ENCODE measurements around the gene BMPER. TPM values are rescaled to one million over a fixed set of nuclear protein-coding genes. Genes with fewer than 3 reads are reported as not detected.

Gene BMPER
- total and polyA plus RNA-seq, 12 donors = 0.29 to 1.9 (median 0.85) TPM; not detected in 2

DNA sequence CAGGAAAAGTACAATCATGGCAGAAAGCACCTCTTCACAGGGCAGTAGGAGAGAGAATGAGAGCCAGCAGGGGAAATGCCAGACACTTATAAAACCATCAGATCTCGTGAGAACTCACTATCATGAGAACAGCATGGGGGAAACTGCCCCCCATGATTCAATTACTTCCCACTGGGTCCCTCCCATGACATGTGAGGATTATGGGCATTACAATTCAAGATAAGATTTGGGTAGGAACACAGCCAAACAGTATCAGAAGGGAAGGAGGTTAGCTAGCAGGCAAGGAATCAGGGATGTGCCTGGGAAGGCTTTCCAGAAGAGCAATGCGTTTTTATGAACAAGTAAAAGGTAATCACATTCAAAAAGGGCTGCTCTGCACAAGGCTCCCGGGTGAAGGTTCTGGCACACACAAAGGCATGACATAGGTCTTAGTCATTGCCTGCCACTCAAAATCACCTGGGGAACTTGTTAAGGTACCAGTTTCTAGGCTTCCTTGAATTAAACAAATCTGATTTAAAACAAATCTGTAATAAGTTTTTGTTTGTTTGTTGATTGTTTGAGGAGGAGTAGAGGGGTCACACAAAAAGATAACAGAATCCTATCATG is 40.9 kb downstream of the BMPER start:
- Histone ChIP-seq H3K36me3 (replicated peaks in 1 of 2) (no peaks in the 10 kb centered on the region), H3K9me3 (replicated peaks in 1 of 3) (no peaks in the 10 kb centered on the region), H3K4me3 (no peak overlapping the region), H3K27ac (no peak overlapping the region), H3K27me3 (no peaks in the 10 kb centered on the region), H3K4me1 (replicated peaks in 1 of 2) (no peaks in the 10 kb centered on the region)
- intact Hi-C loops (cut with DNase I) = no loop called here
- 58 to 75% (median 73%) methylated on average over 3 of the region's 3 CpGs for WGBS, 4 donors
- TF ChIP-seq, protein P1, sequence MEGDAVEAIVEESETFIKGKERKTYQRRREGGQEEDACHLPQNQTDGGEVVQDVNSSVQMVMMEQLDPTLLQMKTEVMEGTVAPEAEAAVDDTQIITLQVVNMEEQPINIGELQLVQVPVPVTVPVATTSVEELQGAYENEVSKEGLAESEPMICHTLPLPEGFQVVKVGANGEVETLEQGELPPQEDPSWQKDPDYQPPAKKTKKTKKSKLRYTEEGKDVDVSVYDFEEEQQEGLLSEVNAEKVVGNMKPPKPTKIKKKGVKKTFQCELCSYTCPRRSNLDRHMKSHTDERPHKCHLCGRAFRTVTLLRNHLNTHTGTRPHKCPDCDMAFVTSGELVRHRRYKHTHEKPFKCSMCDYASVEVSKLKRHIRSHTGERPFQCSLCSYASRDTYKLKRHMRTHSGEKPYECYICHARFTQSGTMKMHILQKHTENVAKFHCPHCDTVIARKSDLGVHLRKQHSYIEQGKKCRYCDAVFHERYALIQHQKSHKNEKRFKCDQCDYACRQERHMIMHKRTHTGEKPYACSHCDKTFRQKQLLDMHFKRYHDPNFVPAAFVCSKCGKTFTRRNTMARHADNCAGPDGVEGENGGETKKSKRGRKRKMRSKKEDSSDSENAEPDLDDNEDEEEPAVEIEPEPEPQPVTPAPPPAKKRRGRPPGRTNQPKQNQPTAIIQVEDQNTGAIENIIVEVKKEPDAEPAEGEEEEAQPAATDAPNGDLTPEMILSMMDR (IDR thresholded peaks at IDR 0.05) = no peak
- TF ChIP-seq POLR2A (IDR thresholded peaks at IDR 0.05) = no peak
- no peak for DNase-seq

DNA sequence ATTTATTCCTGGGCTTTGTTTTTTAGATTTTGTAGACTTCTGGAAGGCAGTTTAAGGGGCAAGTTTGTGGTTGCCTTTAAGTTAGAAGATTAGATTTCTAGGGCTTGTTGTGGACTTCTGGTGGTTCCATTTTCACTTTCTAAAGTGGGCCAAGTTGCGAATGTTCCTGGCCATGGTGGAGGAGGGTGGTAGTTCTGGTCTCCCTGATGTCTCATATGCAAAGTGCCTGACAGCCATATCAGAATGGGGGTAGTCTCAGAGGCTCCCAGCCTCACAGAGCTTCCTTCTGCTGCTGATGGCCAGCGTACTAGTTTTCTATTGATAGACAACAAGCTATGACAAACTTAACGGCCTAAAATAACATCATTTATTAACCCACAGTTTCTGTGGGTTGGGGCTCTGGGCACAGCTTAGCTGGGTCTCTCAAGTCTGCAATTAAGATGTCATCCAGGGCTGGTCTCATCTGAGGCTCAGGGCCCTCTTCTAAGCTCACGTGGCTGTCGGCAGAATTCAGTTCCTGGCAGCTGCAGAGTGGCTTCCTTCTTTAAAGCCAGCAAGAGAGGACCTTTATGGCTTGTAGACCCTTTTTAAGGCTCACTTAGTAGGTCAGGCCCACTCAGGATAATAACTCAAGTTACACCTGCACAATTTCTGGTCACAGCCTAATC is 44.8 kb downstream of the BMPER start:
- WGBS, 4 donors = 86 to 91% (median 88%) methylated on average over 5 of the region's 5 CpGs
- intact Hi-C loops (cut with DNase I) = no loop called here
- TF ChIP-seq POLR2A (IDR thresholded peaks at IDR 0.05) = no peak
- Histone ChIP-seq H3K36me3 (replicated peaks in 1 of 2) (no peaks in the 10 kb centered on the region), H3K9me3 (replicated peaks in 1 of 3) (no peaks in the 10 kb centered on the region), H3K27ac (no peak overlapping the region), H3K4me3 (no peak overlapping the region), H3K27me3 (no peaks in the 10 kb centered on the region), H3K4me1 (replicated peaks in 1 of 2) (no peaks in the 10 kb centered on the region)
- no peak for DNase-seq

DNA sequence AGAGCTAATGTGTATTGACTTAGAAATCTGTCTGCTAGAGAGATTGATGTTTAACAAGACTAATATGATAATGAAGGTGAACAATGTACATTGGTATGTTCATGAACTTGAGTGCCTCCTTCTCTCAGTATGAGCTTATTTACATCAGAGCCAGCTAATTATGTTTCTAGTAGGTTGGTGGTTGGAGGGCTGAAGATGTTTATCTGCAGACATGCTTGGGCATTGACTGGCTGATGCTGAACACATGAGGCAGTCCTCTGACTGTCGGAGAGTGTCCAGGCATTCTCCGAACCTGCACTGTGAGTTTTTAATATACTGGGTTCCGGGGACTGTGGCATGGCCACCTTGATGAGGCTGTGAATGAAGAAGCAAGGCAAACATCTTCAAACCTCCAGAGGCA is 47.5 kb downstream of the BMPER start:
- 82 to 95% (median 90%) methylated on average over 3 of the region's 3 CpGs for WGBS, 4 donors
- DNase-seq = no peak
- H3K27ac ChIP-seq = no peak overlapping the region
- H3K4me1 ChIP-seq (replicated peaks in 1 of 2) = no peaks in the 10 kb centered on the region
- no peak overlapping the region for H3K4me3 ChIP-seq
- no peak for TF ChIP-seq POLR2A (IDR thresholded peaks at IDR 0.05)
- TF ChIP-seq, protein P1 (IDR thresholded peaks at IDR 0.05) = no peak
- H3K9me3 ChIP-seq (replicated peaks in 1 of 3) = no peaks in the 10 kb centered on the region
- H3K27me3 ChIP-seq = no peaks in the 10 kb centered on the region
- no peaks in the 10 kb centered on the region for H3K36me3 ChIP-seq (replicated peaks in 1 of 2)
- intact Hi-C loops (cut with DNase I) = no loop called here

DNA sequence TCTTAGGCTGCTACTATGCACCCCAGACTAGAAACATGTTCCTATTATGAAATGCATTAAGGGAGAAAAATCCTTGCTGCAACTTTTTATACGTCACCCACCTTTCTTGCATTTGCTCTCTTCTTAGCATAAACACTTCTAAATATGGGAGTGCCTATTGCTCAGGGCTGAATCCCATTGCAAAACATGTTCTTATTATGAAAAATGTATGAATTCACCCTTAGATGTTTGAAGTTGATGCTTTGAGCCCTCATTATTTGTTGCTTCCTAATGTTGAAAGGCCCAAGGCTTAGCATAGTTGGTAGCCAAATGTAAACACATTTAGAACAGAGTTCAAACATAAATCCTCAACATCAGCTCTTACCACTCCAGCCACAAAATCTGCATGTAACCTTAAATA is 52.8 kb downstream of the BMPER start:
- TF ChIP-seq, protein P1 (IDR thresholded peaks at IDR 0.05) = no peak
- TF ChIP-seq POLR2A (IDR thresholded peaks at IDR 0.05) = no peak
- Histone ChIP-seq H3K27me3 (no peaks in the 10 kb centered on the region), H3K27ac (no peak overlapping the region), H3K36me3 (replicated peaks in 1 of 2) (no peaks in the 10 kb centered on the region), H3K4me3 (no peak overlapping the region), H3K4me1 (replicated peaks in 1 of 2) (no peaks in the 10 kb centered on the region), H3K9me3 (replicated peaks in 1 of 3) (no peaks in the 10 kb centered on the region)
- 84 to 95% (median 91%) methylated on average over 1 of the region's 1 CpG for WGBS, 4 donors
- intact Hi-C loops (cut with DNase I) = no loop called here
- no peak for DNase-seq

DNA sequence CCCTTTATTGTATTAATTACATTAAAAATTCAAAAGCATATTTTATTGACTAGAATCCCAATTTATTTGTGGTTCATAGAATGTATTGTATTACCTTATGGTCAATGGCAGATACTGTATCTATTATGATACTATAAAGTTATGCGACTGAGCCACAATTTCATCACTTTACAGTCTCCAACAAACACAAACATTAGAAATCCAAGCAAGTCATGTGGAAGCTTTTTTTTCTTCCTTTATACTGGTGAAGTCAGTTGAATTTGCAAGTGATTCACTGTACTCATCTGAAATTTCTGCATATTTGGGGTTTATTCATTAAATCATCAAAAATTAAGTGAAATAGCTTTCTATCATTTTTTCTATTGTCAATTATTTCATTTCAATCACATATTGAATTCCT is 54.3 kb downstream of the BMPER start:
- H3K4me3 ChIP-seq = no peak overlapping the region
- TF ChIP-seq POLR2A (IDR thresholded peaks at IDR 0.05) = no peak
- TF ChIP-seq, protein P1 (IDR thresholded peaks at IDR 0.05) = no peak
- intact Hi-C loops (cut with DNase I) = no loop called here
- 89 to 100% (median 95%) methylated on average over 1 of the region's 1 CpG for WGBS, 4 donors
- no peaks in the 10 kb centered on the region for H3K36me3 ChIP-seq (replicated peaks in 1 of 2)
- peaks cover 0 to 2% of the 10 kb centered on the region in 2 donors for H3K4me1 ChIP-seq (replicated peaks in 1 of 2)
- no peaks in the 10 kb centered on the region for H3K27me3 ChIP-seq
- no peak for DNase-seq
- H3K27ac ChIP-seq = no peak overlapping the region
- no peaks in the 10 kb centered on the region for H3K9me3 ChIP-seq (replicated peaks in 1 of 3)

Measured in adrenal gland (tissue), 12 donors.